WTC11 (cell line): ENCODE measurements around the gene GARRE1. TPM values are rescaled to one million over a fixed set of nuclear protein-coding genes. Genes with fewer than 3 reads are reported as not detected.

Experiments
- ATAC-seq: fragments of 200-7000 bp; cut with Tn5 transposase; 2 replicates; pipeline ENCODE4 v1.10.0; 2021; ENCODE audit warnings: mild to moderate bottlenecking, moderate library complexity
- CTCF ChIA-PET: fragments of 300-600 bp; sonication (Branson Sonifier 250); formaldehyde crosslinking; loops from one replicate; lab custom pipeline; 2021; ENCODE audit warnings: antibody characterized with exemption; lab: Charles Lee
- POLR2A ChIA-PET: fragments of 350-600 bp; sonication (Branson Sonifier 250); formaldehyde crosslinking; loops from one replicate; lab custom pipeline; 2021; ENCODE audit warnings: antibody characterized with exemption; lab: Charles Lee
- DNase-seq: peaks from one replicate; pipeline ENCODE4 v3.0.0; 2021; ENCODE audit warnings: low spot score
- H3K27ac Mint-ChIP-seq: 2 replicates; pipeline ENCODE4 v1.8.0; 2021; ENCODE audit warnings: mixed read lengths
- H3K27me3 Mint-ChIP-seq: 2 replicates; pipeline ENCODE4 v1.8.0; 2021; ENCODE audit warnings: low read depth, mild to moderate bottlenecking, moderate library complexity, mixed read lengths
- H3K36me3 Mint-ChIP-seq: 2 replicates; pipeline ENCODE4 v1.8.0; 2021; ENCODE audit warnings: mixed read lengths
- H3K4me1 Mint-ChIP-seq: 2 replicates; pipeline ENCODE4 v1.8.0; 2022; ENCODE audit warnings: mixed read lengths
- H3K4me3 Mint-ChIP-seq: 2 replicates; pipeline ENCODE4 v1.8.0; 2021; ENCODE audit warnings: mild to moderate bottlenecking, moderate library complexity, mixed read lengths
- H3K9me3 Mint-ChIP-seq: 2 replicates; pipeline ENCODE4 v1.8.0; 2021; ENCODE audit warnings: mixed read lengths
- CBFB ChIP-seq: sonication (generic); formaldehyde crosslinking; IDR thresholded peaks from 2 replicates; pipeline ENCODE4 v1.8.1; 2022; ENCODE audit warnings: mild to moderate bottlenecking, low read depth, missing genetic modification reagents
- ELF4 ChIP-seq: sonication (generic); formaldehyde crosslinking; IDR thresholded peaks from 2 replicates; pipeline ENCODE4 v1.8.1; 2022; ENCODE audit warnings: low read depth, mild to moderate bottlenecking, moderate library complexity, missing genetic modification reagents
- FOXJ3 ChIP-seq: sonication (generic); formaldehyde crosslinking; IDR thresholded peaks from 2 replicates; pipeline ENCODE4 v1.9.0; 2021; ENCODE audit warnings: missing genetic modification reagents, mild to moderate bottlenecking, borderline replicate concordance
- FOXP1 ChIP-seq: sonication (generic); formaldehyde crosslinking; IDR thresholded peaks from 2 replicates; pipeline ENCODE4 v1.8.0; 2022; ENCODE audit warnings: missing genetic modification reagents, mild to moderate bottlenecking, moderate library complexity, borderline replicate concordance
- MYBL2 ChIP-seq: sonication (generic); formaldehyde crosslinking; IDR thresholded peaks from 2 replicates; pipeline ENCODE4 v1.8.1; 2023; ENCODE audit warnings: mild to moderate bottlenecking, moderate library complexity, missing genetic modification reagents
- NFYB ChIP-seq: sonication (generic); formaldehyde crosslinking; conservative IDR thresholded peaks from 2 replicates; pipeline ENCODE4 v1.8.0; 2022; ENCODE audit warnings: low read depth, missing genetic modification reagents
- NR1H2 ChIP-seq: sonication (generic); formaldehyde crosslinking; IDR thresholded peaks from 2 replicates; pipeline ENCODE4 v1.9.0; 2021; ENCODE audit warnings: mild to moderate bottlenecking, moderate library complexity, missing genetic modification reagents
- OVOL2 ChIP-seq: fragments of 250-450 bp; sonication (Bioruptor Pico); IDR thresholded peaks from 2 replicates; pipeline ENCODE4 v1.9.0; 2021; ENCODE audit warnings: mild to moderate bottlenecking, borderline replicate concordance
- RELA ChIP-seq: sonication (generic); formaldehyde crosslinking; IDR thresholded peaks from 2 replicates; pipeline ENCODE4 v1.8.1; 2022; ENCODE audit warnings: missing genetic modification reagents, mild to moderate bottlenecking, borderline replicate concordance
- ZNF121 ChIP-seq: sonication (generic); formaldehyde crosslinking; IDR thresholded peaks from 2 replicates; pipeline ENCODE4 v1.8.0; 2023; ENCODE audit warnings: missing genetic modification reagents
- ZNF416 ChIP-seq: fragments of 250-450 bp; sonication (Bioruptor Pico); IDR thresholded peaks from 2 replicates; pipeline ENCODE4 v1.9.0; 2021; ENCODE audit warnings: mild to moderate bottlenecking, inconsistent platforms
- ZNF423 ChIP-seq: fragments of 250-450 bp; sonication (Bioruptor Pico); IDR thresholded peaks from 2 replicates; pipeline ENCODE4 v2.1.2; 2022; ENCODE audit warnings: mild to moderate bottlenecking, moderate library complexity
- ZNF671 ChIP-seq: fragments of 250-450 bp; sonication (Bioruptor Pico); IDR thresholded peaks from 2 replicates; pipeline ENCODE4 v1.8.0; 2021; ENCODE audit warnings: mild to moderate bottlenecking
- total RNA-seq: library from RNA; stranded (reverse); gene quantifications from 3 replicates; pipeline ENCODE4 v1.2.3, GENCODE V29; 2021
- TF ChIP-seq, protein P1 (sequence below): fragments of 250-450 bp; sonication (Bioruptor Pico); IDR thresholded peaks from 2 replicates; pipeline ENCODE4 v1.9.0; 2021; ENCODE audit warnings: mild to moderate bottlenecking
- TF ChIP-seq, protein P2 (sequence below): sonication (generic); formaldehyde crosslinking; IDR thresholded peaks from 2 replicates; pipeline ENCODE4 v1.8.0; 2022; ENCODE audit warnings: mild to moderate bottlenecking, missing genetic modification reagents
- TF ChIP-seq, protein P3 (sequence below): fragments of 200-600 bp; IDR thresholded peaks from 2 replicates; pipeline ENCODE4 v1.8.0; 2022; ENCODE audit warnings: antibody characterized with exemption
- TF ChIP-seq, protein P4 (sequence below): sonication (generic); formaldehyde crosslinking; IDR thresholded peaks from 2 replicates; pipeline ENCODE4 v1.8.1; 2022; ENCODE audit warnings: mild to moderate bottlenecking, missing genetic modification reagents, moderate library complexity, borderline replicate concordance
- TF ChIP-seq, protein P5 (sequence below): sonication (generic); formaldehyde crosslinking; IDR thresholded peaks from 2 replicates; pipeline ENCODE4 v1.8.1; 2023; ENCODE audit warnings: mild to moderate bottlenecking, missing genetic modification reagents, borderline replicate concordance
- TF ChIP-seq, protein P6 (sequence below): sonication (generic); formaldehyde crosslinking; IDR thresholded peaks from 2 replicates; pipeline ENCODE4 v1.8.1; 2023; ENCODE audit warnings: mild to moderate bottlenecking, missing genetic modification reagents, moderate library complexity
- TF ChIP-seq, protein P7 (sequence below): fragments of 250-450 bp; sonication (Bioruptor Pico); IDR thresholded peaks from 2 replicates; pipeline ENCODE4 v1.9.0; 2021; ENCODE audit warnings: mild to moderate bottlenecking
- TF ChIP-seq, protein P8 (sequence below): fragments of 250-450 bp; sonication (Bioruptor Pico); conservative IDR thresholded peaks from 2 replicates; pipeline ENCODE4 v1.9.0; 2021; ENCODE audit warnings: mild to moderate bottlenecking

The GARRE1 gene
- total RNA-seq, 1 experiment from 2014 or later: 16.7 TPM

DNA sequence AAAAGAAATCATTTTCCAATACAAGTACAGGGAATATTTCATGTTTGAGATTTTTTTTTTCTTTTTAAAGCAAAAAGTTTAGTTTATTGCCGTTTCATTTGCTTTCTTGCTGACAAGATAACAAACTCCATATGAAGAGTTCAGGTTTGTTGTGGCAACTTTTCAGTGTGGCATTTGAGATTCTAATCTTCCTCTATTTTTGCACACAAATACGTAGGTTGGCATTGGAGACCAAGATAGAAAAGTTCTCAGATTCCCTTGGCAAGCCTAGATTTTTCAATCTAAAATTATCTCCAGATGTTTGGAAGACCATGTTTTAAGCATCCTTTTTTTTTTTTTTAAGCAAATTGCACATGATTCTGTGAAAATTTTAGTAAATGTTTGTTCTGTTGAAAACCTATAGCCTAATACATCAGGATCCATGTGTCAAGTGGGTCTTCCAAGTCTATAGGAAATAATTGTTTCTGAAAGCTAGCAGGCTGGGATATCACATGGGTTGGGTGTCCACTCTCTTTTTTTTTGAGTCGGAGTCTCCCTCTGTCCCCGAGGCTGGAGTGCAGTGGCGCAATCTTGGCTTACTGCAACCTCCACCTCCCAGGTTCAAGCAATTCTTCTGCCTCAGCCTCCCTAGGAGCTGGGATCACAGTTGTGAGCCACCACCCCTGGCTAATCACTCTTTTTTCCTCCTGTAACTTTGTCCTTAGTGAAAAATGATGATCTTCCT is 2.6 kb downstream of the GARRE1 start (continued):
- TF ChIP-seq, protein P1, sequence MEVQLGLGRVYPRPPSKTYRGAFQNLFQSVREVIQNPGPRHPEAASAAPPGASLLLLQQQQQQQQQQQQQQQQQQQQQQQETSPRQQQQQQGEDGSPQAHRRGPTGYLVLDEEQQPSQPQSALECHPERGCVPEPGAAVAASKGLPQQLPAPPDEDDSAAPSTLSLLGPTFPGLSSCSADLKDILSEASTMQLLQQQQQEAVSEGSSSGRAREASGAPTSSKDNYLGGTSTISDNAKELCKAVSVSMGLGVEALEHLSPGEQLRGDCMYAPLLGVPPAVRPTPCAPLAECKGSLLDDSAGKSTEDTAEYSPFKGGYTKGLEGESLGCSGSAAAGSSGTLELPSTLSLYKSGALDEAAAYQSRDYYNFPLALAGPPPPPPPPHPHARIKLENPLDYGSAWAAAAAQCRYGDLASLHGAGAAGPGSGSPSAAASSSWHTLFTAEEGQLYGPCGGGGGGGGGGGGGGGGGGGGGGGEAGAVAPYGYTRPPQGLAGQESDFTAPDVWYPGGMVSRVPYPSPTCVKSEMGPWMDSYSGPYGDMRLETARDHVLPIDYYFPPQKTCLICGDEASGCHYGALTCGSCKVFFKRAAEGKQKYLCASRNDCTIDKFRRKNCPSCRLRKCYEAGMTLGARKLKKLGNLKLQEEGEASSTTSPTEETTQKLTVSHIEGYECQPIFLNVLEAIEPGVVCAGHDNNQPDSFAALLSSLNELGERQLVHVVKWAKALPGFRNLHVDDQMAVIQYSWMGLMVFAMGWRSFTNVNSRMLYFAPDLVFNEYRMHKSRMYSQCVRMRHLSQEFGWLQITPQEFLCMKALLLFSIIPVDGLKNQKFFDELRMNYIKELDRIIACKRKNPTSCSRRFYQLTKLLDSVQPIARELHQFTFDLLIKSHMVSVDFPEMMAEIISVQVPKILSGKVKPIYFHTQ (CRISPR knock-in tag): no peak
- TF ChIP-seq, protein P2, sequence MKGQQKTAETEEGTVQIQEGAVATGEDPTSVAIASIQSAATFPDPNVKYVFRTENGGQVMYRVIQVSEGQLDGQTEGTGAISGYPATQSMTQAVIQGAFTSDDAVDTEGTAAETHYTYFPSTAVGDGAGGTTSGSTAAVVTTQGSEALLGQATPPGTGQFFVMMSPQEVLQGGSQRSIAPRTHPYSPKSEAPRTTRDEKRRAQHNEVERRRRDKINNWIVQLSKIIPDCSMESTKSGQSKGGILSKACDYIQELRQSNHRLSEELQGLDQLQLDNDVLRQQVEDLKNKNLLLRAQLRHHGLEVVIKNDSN (CRISPR knock-in tag): no peak
- TF ChIP-seq FOXP1 (CRISPR knock-in tag): no peak
- TF ChIP-seq, protein P3, sequence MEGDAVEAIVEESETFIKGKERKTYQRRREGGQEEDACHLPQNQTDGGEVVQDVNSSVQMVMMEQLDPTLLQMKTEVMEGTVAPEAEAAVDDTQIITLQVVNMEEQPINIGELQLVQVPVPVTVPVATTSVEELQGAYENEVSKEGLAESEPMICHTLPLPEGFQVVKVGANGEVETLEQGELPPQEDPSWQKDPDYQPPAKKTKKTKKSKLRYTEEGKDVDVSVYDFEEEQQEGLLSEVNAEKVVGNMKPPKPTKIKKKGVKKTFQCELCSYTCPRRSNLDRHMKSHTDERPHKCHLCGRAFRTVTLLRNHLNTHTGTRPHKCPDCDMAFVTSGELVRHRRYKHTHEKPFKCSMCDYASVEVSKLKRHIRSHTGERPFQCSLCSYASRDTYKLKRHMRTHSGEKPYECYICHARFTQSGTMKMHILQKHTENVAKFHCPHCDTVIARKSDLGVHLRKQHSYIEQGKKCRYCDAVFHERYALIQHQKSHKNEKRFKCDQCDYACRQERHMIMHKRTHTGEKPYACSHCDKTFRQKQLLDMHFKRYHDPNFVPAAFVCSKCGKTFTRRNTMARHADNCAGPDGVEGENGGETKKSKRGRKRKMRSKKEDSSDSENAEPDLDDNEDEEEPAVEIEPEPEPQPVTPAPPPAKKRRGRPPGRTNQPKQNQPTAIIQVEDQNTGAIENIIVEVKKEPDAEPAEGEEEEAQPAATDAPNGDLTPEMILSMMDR: no peak
- TF ChIP-seq, protein P4, sequence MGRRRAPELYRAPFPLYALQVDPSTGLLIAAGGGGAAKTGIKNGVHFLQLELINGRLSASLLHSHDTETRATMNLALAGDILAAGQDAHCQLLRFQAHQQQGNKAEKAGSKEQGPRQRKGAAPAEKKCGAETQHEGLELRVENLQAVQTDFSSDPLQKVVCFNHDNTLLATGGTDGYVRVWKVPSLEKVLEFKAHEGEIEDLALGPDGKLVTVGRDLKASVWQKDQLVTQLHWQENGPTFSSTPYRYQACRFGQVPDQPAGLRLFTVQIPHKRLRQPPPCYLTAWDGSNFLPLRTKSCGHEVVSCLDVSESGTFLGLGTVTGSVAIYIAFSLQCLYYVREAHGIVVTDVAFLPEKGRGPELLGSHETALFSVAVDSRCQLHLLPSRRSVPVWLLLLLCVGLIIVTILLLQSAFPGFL: no peak
- TF ChIP-seq RELA (CRISPR knock-in tag): no peak
- TF ChIP-seq, protein P5, sequence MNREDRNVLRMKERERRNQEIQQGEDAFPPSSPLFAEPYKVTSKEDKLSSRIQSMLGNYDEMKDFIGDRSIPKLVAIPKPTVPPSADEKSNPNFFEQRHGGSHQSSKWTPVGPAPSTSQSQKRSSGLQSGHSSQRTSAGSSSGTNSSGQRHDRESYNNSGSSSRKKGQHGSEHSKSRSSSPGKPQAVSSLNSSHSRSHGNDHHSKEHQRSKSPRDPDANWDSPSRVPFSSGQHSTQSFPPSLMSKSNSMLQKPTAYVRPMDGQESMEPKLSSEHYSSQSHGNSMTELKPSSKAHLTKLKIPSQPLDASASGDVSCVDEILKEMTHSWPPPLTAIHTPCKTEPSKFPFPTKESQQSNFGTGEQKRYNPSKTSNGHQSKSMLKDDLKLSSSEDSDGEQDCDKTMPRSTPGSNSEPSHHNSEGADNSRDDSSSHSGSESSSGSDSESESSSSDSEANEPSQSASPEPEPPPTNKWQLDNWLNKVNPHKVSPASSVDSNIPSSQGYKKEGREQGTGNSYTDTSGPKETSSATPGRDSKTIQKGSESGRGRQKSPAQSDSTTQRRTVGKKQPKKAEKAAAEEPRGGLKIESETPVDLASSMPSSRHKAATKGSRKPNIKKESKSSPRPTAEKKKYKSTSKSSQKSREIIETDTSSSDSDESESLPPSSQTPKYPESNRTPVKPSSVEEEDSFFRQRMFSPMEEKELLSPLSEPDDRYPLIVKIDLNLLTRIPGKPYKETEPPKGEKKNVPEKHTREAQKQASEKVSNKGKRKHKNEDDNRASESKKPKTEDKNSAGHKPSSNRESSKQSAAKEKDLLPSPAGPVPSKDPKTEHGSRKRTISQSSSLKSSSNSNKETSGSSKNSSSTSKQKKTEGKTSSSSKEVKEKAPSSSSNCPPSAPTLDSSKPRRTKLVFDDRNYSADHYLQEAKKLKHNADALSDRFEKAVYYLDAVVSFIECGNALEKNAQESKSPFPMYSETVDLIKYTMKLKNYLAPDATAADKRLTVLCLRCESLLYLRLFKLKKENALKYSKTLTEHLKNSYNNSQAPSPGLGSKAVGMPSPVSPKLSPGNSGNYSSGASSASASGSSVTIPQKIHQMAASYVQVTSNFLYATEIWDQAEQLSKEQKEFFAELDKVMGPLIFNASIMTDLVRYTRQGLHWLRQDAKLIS: no peak
- TF ChIP-seq ZNF423 (CRISPR knock-in tag): no peak
- TF ChIP-seq FOXJ3 (CRISPR knock-in tag): no peak
- TF ChIP-seq NR1H2 (CRISPR knock-in tag): no peak
- no peak for TF ChIP-seq OVOL2 (CRISPR knock-in tag)

DNA sequence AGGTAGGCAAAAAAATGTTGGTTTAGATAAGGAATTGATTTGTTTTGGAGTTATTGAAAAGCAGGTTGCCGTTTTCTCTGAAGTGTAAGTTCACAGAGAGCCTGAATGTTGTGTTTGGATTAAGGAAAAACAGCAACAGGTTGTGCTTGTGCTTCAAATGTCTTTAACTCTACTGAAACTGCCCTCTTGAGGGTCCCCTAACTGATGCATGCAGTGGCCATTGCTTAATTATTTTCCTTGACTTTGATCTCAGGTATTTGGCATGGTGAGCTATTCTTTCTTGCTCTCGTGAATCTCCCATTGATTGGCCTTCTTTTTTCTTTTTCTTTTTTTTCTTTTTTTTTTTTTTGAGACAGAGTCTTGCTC is 3.2 kb downstream of the GARRE1 start:
- Mint-ChIP-seq H3K4me1 (peaks cover 34% of the 10 kb centered on the region), H3K36me3 (no peaks in the 10 kb centered on the region), H3K4me3 (no peak overlapping the region), H3K27ac (peak overlapping the region; percentile 92), H3K27me3 (no peaks in the 10 kb centered on the region), H3K9me3 (no peaks in the 10 kb centered on the region)
- POLR2A ChIA-PET: interaction anchor here (0.6 kb wide), 1 partner anchor 23 kb away, joined by 5 read pairs; no protein-coding TSS in a partner anchor
- ATAC-seq (no peak), DNase-seq (no peak)
- CTCF ChIA-PET: interaction anchor here (1.1 kb wide), 1 partner anchor 12 kb away, joined by 3 read pairs; no protein-coding TSS in a partner anchor
- no peak for TF ChIP-seq ZNF121 (CRISPR knock-in tag)
- no peak for TF ChIP-seq CBFB (CRISPR knock-in tag)
- TF ChIP-seq ZNF416 (CRISPR knock-in tag): no peak
- no peak for TF ChIP-seq NFYB (CRISPR knock-in tag)
- TF ChIP-seq, protein P6, sequence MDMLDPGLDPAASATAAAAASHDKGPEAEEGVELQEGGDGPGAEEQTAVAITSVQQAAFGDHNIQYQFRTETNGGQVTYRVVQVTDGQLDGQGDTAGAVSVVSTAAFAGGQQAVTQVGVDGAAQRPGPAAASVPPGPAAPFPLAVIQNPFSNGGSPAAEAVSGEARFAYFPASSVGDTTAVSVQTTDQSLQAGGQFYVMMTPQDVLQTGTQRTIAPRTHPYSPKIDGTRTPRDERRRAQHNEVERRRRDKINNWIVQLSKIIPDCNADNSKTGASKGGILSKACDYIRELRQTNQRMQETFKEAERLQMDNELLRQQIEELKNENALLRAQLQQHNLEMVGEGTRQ (CRISPR knock-in tag): no peak
- TF ChIP-seq, protein P7, sequence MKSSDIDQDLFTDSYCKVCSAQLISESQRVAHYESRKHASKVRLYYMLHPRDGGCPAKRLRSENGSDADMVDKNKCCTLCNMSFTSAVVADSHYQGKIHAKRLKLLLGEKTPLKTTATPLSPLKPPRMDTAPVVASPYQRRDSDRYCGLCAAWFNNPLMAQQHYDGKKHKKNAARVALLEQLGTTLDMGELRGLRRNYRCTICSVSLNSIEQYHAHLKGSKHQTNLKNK (CRISPR knock-in tag): no peak
- no peak for TF ChIP-seq ELF4 (CRISPR knock-in tag)
- TF ChIP-seq ZNF671 (CRISPR knock-in tag): no peak
- no peak for TF ChIP-seq MYBL2
- TF ChIP-seq, protein P8, sequence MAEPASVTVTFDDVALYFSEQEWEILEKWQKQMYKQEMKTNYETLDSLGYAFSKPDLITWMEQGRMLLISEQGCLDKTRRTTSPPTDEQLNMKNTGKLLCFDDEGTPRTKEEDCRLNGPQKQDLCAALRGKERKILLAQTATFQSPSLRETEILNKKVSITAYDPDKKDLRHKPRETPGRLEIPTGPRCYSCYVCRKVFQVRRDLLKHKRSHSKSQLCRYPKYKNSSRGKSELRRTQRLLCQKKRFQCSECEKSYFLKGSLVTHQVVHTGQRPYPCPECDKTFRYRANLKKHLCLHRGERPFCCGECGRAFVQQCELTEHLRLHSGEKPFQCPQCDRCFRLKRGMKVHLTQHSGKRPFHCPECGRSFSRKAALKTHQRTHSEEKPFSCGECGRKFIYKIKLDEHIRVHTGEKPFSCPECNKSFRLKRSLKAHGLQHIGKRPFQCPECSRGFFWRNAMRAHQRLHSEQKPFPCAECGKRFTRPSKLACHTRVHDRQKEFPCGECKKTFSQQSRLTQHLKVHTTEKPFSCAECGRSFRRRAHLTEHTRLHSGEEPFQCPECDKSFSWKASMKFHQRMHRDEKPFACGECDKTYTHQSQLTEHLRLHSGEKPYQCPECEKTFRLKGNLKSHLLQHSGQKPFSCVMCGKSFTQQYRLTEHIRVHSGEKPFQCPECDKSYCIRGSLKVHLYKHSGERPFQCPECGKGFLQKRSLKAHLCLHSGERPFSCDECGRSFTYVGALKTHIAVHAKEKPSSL (CRISPR knock-in tag): no peak
